ENCODE results near the gene SENP3. TPM values are rescaled to one million over a fixed set of nuclear protein-coding genes. Genes with fewer than 3 reads are reported as not detected.

The SENP3 gene
- polyA plus RNA-seq, 3 donors, result 25.1 to 52.1 (median 43.0) TPM

- 50 to 82% (median 63%) methylated on average over 6 of the region's 6 CpGs for WGBS, 3 donors
- no peak overlapping the region for H3K27ac ChIP-seq (ENCODE audit: low read depth, low read length)
Observed at GRCh38 chr17:7552621-7553051, 9.1 kb upstream of the SENP3 start.

DNA sequence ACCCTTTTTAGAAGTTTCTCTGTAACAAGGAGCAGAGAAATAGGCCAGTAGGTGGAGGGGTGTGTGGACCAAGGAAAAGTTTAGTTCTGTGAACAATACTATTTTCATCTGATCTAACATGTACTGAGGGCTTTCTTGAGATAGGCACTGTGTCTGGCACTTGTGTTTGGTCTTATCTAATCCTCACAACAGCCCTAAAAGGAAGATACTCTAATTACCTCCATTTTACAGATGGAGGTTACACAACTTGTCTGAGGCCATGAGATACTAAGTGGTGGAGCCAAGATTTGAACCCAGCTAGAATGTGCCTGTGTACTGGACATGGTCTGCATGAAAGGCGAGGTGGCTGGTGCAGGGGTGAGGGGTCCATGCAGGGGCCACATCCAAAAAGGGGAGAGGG, 8.4 kb upstream of the SENP3 start:
- 95 to 100% (median 100%) methylated on average over 1 of the region's 1 CpG for WGBS, 3 donors
- no peak overlapping the region for H3K27ac ChIP-seq (ENCODE audit: low read depth, low read length)

GRCh38 chr17:7555320-7555948, 6.3 kb upstream of the SENP3 start:
- no peak overlapping the region for H3K27ac ChIP-seq (ENCODE audit: low read depth, low read length)
- WGBS, 3 donors, result 65 to 77% (median 69%) methylated on average over 10 of the region's 10 CpGs

- 82 to 86% (median 83%) methylated on average over 12 of the region's 12 CpGs for WGBS, 3 donors
- no peak overlapping the region for H3K27ac ChIP-seq (ENCODE audit: low read depth, low read length)
Observed at GRCh38 chr17:7556627-7557026, 5.1 kb upstream of the SENP3 start.

- H3K27ac ChIP-seq (ENCODE audit: low read depth, low read length), result no peak overlapping the region
- WGBS, 3 donors, result 59 to 66% (median 60%) methylated on average over 19 of the region's 19 CpGs
Observed at GRCh38 chr17:7557147-7557764, 4.5 kb upstream of the SENP3 start.

GRCh38 chr17:7557775-7558543, 3.8 kb upstream of the SENP3 start:
- WGBS, 3 donors, result 2 to 5% (median 3%) methylated on average over 21 of the region's 21 CpGs
- peak overlapping the region; percentile 90 for H3K27ac ChIP-seq (ENCODE audit: low read depth, low read length)

DNA sequence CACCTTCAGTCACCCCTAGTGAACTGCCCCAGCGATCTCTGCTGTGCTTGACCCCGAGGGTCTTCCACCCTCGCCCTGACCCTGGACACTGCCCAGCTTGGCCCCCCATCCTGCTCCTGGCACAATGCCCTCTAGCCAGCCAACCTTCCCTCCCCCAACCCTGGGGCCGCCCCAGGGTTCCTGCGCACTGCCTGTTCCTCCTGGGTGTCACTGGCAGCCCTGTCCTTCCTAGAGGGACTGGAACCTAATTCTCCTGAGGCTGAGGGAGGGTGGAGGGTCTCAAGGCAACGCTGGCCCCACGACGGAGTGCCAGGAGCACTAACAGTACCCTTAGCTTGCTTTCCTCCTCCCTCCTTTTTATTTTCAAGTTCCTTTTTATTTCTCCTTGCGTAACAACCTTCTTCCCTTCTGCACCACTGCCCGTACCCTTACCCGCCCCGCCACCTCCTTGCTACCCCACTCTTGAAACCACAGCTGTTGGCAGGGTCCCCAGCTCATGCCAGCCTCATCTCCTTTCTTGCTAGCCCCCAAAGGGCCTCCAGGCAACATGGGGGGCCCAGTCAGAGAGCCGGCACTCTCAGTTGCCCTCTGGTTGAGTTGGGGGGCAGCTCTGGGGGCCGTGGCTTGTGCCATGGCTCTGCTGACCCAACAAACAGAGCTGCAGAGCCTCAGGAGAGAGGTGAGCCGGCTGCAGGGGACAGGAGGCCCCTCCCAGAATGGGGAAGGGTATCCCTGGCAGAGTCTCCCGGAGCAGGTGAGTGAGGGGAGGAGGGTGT, 3.0 kb upstream of the SENP3 start, which contains the start of gene TNFSF13:
Gene TNFSF13 (plus strand): TSS at position 207 of the 776 bp plus-strand sequence. CDS start 290 bp downstream, at position 497.
- WGBS, 3 donors, result 10 to 16% (median 12%) methylated on average over 16 of the region's 16 CpGs

DNA sequence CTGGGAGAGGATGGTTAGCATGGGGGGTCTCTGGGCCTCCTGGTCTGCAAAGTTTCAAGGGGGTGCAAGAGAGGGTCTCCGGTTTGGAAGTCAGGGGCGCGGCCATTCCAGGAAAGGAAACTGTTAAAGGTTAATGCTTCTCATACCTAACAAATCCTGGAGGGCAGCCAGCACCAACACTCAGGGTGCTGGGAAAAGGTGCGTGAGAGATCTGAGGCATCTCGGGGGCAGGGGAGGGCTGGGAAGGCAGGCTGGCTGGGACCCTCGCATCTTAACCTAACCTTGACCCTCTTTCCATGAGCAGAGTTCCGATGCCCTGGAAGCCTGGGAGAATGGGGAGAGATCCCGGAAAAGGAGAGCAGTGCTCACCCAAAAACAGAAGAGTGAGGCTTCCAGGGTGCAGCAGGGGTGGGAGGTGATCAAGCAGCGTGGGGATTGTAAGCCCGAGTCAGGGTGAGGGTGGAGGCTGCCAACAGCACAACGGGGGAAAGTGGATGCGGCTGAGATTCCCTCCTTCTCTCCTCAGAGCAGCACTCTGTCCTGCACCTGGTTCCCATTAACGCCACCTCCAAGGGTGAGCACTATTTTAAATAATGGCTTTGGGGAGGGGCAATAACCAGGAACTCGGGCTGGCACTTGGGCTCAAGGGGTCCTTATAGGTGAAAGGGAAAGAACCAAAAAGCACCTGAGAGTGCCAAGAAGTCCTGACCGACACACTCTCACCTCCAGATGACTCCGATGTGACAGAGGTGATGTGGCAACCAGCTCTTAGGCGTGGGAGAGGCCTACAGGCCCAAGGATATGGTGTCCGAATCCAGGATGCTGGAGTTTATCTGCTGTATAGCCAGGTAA, 2.2 kb upstream of the SENP3 start:
- no peak overlapping the region for H3K27ac ChIP-seq (ENCODE audit: low read depth, low read length)
- 22 to 64% (median 48%) methylated on average over 18 of the region's 18 CpGs for WGBS, 3 donors

More for the DNA sequence above, 3.0 kb upstream of the SENP3 start, which contains the start of gene TNFSF13:
- peak within 1 kb of the TSS; percentile 90 for H3K27ac ChIP-seq (ENCODE audit: low read depth, low read length)

- H3K27ac ChIP-seq (ENCODE audit: low read depth, low read length), result no peak overlapping the region
- WGBS, 3 donors, result 20 to 36% (median 33%) methylated on average over 22 of the region's 22 CpGs
Observed at GRCh38 chr17:7560172-7561027, 1.3 kb upstream of the SENP3 start.

DNA sequence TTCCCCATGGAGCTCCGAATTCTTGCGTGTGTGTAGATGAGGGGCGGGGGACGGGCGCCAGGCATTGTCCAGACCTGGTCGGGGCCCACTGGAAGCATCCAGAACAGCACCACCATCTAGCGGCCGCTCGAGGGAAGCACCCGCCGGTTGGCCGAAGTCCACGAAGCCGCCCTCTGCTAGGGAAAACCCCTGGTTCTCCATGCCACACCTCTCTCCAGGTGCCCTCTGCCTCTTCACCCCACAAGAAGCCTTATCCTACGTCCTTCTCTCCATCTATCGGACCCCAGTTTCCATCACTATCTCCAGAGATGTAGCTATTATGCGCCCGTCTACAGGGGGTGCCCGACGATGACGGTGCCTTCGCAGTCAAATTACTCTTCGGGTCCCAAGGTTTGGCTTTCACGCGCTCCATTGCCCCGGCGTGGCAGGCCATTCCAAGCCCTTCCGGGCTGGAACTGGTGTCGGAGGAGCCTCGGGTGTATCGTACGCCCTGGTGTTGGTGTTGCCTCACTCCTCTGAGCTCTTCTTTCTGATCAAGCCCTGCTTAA, 617 bp upstream of the SENP3 start:
- H3K27ac ChIP-seq (ENCODE audit: low read depth, low read length), result peak overlapping the region; percentile 40
- WGBS, 3 donors, result 0 to 1% (median 0%) methylated on average over 32 of the region's 32 CpGs

GRCh38 chr17:7562208-7562605, 488 bp downstream of the SENP3 start:
- WGBS, 3 donors, result 1% methylated on average over 18 to 28 of the region's 28 CpGs

DNA sequence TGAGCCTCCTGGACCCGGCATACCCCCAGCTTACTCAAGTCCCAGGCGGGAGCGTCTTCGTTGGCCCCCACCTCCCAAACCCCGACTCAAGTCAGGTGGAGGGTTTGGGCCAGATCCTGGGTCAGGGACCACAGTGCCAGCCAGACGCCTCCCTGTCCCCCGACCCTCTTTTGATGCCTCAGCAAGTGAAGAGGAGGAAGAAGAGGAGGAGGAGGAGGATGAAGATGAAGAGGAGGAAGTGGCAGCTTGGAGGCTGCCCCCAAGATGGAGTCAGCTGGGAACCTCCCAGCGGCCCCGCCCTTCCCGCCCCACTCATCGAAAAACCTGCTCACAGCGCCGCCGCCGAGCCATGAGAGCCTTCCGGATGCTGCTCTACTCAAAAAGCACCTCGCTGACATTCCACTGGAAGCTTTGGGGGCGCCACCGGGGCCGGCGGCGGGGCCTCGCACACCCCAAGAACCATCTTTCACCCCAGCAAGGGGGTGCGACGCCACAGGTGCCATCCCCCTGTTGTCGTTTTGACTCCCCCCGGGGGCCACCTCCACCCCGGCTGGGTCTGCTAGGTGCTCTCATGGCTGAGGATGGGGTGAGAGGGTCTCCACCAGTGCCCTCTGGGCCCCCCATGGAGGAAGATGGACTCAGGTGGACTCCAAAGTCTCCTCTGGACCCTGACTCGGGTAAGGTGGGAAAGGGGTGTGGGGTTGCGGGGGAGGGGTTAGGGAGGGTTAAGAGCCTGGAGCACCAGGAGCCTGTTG, 1.6 kb downstream of the SENP3 start:
- 85 to 91% (median 85%) methylated on average over 26 to 30 of the region's 30 CpGs for WGBS, 3 donors
- H3K27ac ChIP-seq (ENCODE audit: low read depth, low read length), result no peak overlapping the region

More at GRCh38 chr17:7562208-7562605, 488 bp downstream of the SENP3 start:
- no peak overlapping the region for H3K27ac ChIP-seq (ENCODE audit: low read depth, low read length)

DNA sequence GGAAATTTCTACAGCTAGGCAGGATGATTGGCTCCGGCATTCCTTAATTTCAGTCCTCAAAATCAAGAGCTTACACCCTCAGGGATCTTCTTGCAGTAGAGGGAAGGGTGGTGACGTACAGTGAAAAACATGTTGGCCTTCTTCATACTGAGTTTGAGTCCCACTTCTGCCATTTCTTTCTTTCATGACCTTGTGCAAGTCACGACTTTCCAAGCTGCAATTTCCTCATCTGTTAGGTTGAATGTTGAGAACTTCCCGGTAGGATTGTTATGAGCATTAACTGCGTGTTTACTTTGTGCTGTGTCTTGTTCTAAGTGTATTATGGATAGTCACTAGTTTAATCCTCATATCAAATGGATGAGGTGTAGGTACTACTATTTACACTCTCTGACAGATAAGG, 7.9 kb downstream of the SENP3 start:
- H3K27ac ChIP-seq (ENCODE audit: low read depth, low read length), result no peak overlapping the region
- 67 to 84% (median 72%) methylated on average over 5 of the region's 5 CpGs for WGBS, 3 donors

DNA sequence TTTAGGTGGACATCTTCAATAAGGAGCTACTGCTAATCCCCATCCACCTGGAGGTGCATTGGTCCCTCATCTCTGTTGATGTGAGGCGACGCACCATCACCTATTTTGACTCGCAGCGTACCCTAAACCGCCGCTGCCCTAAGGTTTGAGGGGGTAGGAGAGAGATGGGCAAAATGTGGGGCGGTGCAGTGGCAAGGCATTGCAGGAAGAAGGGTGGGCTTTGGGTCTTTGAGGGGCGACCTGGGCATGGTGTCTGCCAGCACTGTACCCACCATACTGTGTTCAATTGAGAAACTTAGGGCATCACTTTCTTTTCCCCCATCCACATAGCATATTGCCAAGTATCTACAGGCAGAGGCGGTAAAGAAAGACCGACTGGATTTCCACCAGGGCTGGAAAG, 8.6 kb downstream of the SENP3 start:
- no peak overlapping the region for H3K27ac ChIP-seq (ENCODE audit: low read depth, low read length)
- 94 to 97% (median 96%) methylated on average over 10 of the region's 10 CpGs for WGBS, 3 donors

DNA sequence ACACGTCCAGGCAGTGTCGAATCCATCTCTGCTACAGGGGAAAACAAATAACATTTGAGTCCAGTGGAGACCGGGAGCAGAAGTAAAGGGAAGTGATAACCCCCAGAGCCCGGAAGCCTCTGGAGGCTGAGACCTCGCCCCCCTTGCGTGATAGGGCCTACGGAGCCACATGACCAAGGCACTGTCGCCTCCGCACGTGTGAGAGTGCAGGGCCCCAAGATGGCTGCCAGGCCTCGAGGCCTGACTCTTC, 10.5 kb downstream of the SENP3 start:
- H3K27ac ChIP-seq (ENCODE audit: low read depth, low read length), result no peak overlapping the region
- 0 to 1% (median 1%) methylated on average over 11 of the region's 11 CpGs for WGBS, 3 donors
